ENCODE data around the gene TEX13C.
"Not testable (repeated sequence)": the region's sequence is repeated elsewhere in the genome, so short reads cannot be mapped to it uniquely, and the experiment has no call there.

Gene TEX13C

DNA sequence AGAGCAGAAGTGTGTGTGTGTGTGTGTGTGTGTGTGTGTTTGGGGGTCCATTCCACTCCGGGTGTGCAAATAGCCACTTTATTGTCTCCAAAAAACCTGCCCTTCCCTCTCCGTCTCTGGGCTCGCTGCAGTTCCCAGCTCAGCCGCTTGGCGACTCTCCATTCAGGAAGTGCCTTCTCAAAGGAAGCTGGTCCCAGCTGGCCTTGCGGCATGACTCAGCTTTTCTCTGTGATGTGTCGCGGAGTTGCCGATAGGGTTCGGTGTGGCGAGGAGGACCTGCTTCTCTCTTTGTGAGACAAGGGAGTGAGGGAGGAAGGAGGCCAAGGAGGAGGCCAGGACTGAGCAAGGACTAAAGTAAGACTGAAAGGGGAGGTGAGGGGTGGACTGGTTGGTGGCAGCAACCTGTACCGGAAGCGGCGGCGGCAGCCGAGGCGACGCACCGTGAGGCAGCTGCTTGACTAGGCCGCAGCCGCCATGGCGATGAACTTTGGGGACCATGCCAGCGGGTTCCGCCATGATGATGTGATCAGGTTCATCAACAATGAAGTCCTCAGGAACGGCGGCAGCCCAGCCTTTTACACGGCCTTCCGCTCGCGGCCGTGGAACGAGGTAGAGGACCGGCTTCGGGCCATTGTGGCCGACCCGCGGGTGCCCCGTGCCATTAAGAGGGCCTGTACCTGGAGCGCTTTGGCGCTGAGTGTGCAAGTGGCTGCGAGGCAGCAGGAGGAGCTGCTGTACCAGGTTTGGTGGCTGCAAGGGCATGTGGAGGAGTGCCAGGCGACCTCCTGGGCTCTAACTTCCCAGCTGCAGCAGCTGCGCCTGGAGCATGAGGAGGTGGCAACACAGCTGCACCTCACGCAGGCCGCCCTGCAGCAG lies at the start of gene TEX13C:
Gene TEX13C, plus strand, starts transcription at position 226 of the 876 bp plus-strand sequence. Its CDS starts 249 bp downstream, at position 475.
- DNase-seq (ENCODE audit: insufficient read length, low spot score) (no peak), FAIRE-seq (no peak)

DNA sequence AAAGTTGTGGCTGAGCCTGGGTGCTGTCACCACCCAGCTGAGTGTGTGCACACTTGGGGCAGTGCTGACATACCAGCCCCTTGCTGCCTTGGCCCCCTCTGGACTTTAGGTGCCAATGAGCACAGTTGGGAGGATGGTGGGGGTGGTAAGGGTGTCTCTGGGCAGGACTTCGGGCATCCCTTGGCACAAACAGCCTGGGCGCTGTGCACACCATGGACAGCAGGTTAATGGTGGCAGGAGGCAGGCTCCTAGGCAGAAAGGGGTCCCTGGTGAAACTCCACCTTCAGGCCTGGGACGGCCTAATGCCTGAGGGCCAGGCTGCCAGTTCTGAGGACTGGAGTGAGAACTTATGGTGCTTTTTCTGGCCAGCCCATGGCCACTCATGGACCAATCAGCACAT lies 32.4 kb upstream of the TEX13C start:
- no peak for FAIRE-seq

DNA sequence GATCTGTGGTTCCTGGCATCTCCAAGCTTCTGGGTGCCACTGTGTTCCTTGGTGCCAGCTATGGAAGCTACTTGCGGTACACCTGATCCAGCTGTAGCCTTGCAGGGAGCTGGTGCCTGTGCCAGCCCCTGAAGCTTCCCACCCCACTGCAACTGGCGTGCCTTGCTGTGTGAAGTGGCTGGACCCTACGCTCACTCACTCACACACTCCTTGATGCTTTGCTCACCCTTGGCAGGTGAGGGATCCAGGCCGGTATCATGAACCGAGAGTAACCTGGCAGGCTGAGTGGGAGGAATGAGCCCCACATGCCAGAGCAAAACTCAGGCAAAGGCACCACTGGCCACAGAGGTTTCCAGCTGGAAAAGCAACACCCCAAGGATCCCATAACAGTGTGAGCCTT lies 31.3 kb upstream of the TEX13C start:
- no peak for DNase-seq (ENCODE audit: insufficient read length, low spot score)
- FAIRE-seq = no peak

More for the DNA sequence above, 32.4 kb upstream of the TEX13C start:
- no peak for DNase-seq (ENCODE audit: insufficient read length, low spot score)

DNA sequence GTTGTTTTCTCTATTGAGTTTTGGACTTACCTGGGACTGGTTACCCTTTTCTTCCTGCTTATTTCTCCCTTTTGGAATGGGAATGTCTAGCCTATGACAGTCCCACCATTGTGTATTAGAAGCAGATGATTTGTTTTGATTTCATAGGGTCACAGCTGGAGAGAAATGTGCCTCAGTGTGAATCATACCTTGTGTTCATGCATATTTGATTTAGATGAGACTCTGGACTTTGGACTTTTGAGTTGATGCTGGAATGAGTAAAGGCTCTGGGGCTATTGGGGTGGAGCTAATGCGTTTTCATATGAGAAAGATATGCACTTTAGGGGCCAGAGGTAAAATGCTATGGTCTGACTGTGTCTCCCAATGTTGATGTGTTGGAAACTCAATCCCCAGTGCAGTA lies 30.5 kb upstream of the TEX13C start:
- DNase-seq (ENCODE audit: insufficient read length, low spot score) (no peak), FAIRE-seq (no peak)

DNA sequence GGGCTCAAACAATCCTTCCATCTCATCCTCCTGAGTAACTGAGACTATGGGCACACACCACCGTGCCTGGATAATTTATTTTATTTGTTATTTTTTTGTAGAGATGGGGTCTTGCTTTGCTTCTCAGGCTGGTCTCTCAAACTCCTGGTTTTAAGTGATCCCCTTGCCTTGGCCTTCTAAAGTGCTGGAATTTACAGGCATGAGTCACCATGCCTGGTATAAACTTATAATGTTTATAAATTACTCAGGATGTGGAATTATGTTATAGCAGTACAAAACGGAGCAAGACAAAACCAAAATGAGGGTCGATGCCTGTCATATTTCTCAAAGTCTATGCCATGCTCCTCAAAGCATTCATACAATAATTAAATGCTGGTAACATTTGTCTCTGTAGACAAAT lies 29.8 kb upstream of the TEX13C start:
- no peak for FAIRE-seq
- no peak for DNase-seq (ENCODE audit: insufficient read length, low spot score)

DNA sequence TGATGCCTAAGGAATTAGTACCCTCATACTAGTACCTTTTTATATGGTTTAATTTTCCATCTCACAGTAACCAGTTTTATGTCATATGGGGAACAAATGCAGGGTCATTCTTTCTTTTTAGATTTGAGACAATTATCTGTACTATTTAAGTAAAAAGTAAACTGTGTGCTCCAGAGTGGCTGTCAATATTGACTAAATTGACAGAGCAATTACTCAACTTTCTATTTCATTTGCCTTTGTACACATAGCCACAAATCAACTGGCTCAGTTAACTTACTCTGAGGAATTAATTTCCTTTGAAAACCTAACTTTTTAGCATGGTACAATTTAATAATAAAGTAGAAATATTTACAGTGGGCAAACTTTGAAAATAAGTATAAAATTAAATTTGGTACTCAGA lies 28.5 kb upstream of the TEX13C start:
- DNase-seq (ENCODE audit: insufficient read length, low spot score) = no peak
- FAIRE-seq = no peak

DNA sequence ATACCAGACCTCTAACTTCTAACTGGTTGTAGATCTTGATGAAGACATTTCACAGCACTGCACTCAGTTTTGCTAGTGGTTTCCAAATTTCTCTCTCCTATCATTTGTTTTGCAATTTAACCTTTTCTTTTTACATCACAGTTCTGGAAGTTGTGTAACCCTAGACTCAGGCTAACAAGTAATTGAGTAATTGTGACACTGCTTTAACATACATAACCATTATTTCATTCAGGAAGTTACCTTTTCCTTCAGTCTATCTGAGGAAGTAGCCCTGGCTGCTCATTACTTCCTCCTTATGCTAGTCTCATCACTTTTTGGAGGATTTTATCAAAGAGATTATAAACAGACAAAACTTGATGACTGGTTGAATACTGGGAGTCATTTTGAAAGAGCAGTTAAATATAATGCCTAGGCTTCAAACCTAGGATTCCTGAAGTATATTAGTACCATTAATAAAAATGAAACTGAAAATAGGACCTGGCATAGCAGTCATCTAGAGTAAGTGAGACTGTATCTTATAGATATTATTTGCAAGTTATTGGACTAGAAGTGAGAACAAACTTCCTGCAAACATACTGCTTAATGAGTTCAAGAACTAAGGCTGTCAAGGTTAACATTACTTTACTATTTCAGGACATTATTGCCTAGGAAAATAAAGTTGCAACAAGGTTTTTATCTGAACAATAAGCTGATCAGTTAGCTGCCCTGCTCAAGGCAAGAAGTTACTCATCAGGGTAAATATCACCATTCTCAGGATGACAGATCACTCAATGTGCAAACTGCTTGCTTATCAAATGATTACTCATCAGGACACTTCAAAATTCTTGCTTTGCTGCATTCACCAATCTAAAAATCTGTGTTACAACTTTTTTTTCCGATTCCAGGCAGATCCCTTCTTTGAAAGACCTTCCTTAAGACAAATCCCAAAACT lies 25.6 kb upstream of the TEX13C start:
- FAIRE-seq = no peak

DNA sequence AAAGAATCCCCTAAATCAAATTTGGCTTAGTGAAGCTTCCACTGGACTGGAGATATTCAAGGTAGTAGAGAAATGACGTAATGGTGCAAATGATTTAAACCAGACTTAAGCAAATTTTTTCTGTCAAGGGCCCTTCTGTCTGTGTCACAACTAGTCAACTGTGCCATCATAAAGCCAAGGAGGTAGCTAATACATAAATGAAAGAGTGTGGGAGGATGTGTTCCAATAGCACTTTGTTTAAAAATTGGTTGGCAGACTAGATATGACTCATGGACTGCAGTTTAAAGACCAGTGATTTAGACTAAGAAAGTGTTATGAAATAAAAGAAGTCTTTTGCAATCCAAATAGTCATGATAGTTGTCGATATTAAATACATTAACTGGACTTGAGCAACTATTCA lies 24.3 kb upstream of the TEX13C start:
- DNase-seq (ENCODE audit: insufficient read length, low spot score) (no peak), FAIRE-seq (no peak)

More for the DNA sequence above, 25.6 kb upstream of the TEX13C start:
- DNase-seq (ENCODE audit: insufficient read length, low spot score) = no peak

DNA sequence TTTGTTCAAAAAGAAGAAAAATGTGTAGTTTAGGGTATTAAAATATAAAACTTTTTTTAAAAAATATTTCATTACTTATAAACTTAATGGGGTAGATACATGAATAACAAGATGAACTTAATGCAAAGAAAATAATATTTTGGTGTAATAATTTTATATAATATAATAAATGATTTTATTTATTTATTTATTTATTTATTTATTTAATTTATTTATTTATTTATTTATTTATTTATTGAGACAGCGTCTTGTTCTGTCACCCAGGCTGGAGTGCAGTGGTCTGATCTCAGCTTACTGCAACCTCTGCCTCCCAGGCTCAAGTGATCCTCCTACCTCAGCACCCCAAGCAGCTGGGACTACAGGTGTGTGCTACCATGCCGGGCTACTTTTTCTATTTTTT lies 20.8 kb upstream of the TEX13C start:
- no peak for FAIRE-seq
- no peak for DNase-seq (ENCODE audit: insufficient read length, low spot score)

DNA sequence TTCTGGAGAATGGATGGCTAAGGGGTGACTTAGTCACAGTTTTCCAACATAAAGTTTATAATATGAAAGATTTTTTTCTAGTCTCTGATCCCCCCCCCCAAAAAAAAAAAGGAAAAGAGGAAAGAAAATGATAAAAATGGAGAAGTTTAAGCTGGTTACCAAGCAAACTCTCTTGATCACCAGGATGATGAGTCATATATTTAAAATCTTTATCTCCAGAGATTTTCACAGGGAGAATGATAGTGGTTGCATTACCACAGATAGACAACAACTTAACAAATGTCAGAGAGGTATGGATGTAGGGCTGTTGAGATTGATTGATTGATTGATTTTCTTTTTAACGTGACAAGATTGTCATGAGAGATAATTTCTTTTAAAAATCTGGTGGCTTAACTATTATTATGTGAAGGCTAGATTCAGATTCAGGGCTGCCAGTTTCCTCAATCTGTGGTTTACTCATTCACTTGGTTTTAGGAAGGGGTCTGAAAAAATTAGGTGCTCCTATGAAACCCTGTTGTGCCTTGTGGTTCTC lies 13.3 kb upstream of the TEX13C start:
- DNase-seq (ENCODE audit: insufficient read length, low spot score) = no peak
- FAIRE-seq = no peak

DNA sequence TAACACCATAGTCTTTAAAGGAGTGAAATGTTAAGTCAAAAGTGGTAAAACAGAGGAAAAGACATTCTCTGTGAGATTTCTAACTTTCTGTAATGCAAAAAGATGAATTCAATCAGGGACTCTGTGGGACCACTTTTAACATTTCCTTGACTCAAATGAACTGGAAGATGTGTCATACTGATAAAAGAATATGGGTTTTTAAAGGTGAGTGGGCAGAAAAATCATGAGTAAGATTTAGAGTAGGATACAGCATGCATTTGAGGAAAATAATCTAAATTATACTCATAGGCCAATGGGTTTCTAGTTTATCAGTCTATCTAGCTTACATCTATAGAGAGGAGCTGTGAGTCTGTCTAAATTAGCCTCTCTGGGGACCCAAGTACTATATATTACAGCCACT lies 11.0 kb upstream of the TEX13C start:
- no peak for FAIRE-seq

DNA sequence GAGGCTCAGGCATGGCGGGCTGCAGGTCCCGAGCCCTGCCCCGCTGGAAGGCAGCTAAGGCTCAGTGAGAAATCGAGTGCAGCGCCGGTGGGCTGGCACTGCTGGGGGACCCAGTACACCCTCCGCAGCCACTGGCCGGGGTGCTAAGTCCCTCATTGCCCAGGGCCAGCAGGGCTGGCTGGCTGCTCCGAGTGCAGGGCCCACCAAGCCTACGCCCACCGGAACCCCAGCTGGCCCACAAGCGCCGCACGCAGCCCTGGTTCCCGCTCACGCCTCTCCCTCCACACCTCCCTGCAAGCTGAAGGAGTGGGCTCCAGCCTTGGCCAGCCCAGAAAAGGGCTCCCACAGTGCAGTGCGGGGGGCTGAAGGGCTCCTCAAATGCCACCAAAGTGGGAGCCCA lies 505 bp upstream of the TEX13C start:
- not testable (repeated sequence) for DNase-seq (ENCODE audit: insufficient read length, low spot score); FAIRE-seq

More for the DNA sequence above, 11.0 kb upstream of the TEX13C start:
- DNase-seq (ENCODE audit: insufficient read length, low spot score) = no peak

DNA sequence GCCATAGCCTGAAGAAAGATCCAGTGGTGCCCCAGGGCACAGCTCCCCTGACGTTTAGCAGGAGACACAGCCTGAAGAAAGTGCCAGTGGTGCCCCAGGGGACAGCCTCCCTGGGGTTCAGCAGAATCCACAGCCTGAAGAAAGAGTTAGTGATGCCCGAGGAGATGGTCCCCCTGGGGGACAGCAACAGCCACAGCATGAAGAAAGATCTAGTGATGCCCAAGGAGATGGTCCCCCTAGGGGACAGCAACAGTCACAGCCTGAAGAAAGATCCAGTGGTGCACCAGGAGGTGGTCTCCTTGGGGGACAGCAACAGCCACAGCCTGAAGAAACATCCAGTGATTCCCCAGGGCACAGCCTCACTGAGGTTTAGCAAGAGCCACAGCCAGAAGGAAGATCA lies 2.8 kb downstream of the TEX13C start:
- DNase-seq (ENCODE audit: insufficient read length, low spot score) (no peak), FAIRE-seq (no peak)

DNA sequence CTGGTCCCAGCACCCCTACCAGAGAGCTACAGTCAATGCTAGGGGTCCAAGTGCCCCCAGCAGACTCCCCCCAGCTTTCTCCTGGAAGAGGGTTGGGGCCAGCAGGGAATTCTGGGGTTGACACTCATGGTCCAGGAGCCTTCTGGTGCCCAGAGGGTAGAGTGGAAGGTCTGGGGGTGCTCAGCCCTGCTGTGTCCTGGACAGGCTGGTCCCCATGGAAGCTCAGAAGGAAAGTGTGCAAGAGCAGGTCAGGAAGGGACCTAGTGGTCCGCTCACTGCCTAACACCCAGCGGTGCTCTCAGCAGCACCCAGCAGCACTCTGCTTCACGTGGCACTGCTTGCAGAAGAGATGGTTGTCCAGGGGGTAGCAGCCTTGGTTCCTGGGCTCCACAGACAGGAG lies 6.9 kb downstream of the TEX13C start:
- DNase-seq (ENCODE audit: insufficient read length, low spot score) (no peak), FAIRE-seq (no peak)

DNA sequence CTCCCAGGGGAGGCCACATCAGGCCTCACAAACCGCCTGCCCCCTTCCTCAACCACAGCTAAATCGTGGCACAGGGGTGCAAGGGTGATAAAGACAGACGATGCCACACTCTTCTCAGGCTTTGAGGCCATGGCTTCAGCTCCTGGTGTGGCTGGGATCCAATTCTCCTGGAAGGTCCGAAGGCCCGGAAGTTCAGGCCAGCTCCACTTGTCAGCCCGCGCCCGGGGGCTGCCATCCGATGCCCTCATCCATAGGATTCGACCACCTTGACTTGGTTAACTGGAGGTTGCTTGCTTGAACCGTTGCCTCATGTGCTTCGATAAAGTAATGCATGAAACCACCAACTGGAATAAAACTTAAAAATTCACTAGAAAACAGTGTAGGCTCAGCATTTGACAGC lies 8.2 kb downstream of the TEX13C start:
- FAIRE-seq (no peak), DNase-seq (ENCODE audit: insufficient read length, low spot score) (no peak)

DNA sequence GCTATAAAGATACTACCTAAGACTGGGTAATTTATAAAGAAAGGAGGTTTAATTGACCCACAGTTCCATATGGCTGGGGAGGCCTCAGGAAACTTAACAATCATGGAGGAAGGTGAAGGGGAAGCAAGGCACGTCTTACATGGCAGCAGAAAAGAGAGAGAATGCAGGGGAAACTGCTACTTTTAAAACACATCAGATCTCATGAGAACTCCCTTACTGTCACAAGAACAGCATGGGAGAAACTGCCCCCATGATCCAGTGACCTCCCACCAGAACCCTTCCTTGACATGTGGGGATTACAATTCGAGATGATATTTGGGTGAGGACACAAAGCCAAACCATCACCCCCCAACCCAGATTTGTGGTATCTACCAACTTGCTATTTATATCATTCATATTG lies 13.9 kb downstream of the TEX13C start:
- FAIRE-seq = no peak

DNA sequence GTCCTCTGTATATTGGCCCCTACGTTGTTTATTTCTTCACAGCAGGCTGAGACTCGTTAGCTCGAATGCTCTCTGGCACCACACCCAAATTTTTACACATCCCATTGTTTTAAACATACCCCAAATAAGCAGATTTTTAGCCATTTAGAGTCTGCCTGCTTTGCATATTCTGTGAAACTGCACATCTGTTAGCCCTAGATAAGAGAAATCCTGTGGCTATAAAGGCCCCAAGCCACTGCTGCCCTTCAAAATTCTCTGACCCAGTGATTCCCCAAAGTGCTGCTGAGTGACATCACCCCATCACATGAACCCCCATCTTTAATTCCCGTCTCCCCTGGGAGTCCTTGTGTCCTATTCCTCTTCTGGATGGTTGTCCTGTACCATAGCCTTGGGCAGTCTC lies 20.8 kb downstream of the TEX13C start:
- DNase-seq (ENCODE audit: insufficient read length, low spot score) (no peak), FAIRE-seq (no peak)

More for the DNA sequence above, 13.9 kb downstream of the TEX13C start:
- DNase-seq (ENCODE audit: insufficient read length, low spot score) = no peak

DNA sequence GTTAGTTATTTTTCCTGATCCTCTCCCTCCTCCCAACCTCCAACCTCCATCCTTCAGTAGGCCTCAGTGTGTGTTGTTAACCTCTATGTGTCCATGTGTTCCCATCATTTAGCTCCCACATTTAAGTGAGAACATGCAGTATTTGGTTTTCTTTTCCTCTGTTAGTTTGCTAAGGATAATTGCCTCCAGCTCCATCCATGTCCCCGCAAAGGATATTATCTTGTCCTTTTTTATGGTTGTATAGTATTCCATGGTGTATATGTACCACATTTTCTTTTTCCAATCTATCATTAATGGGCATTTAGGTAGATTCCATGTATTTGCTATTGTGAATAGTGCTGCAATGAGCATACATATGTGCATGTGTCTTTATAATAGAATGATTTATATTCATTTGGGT lies 54.5 kb downstream of the TEX13C start:
- DNase-seq (ENCODE audit: insufficient read length, low spot score) = no peak
- FAIRE-seq = no peak
